ACC112 (cell line): ENCODE measurements around the gene MYCN.
"Not testable (repeated sequence)": the region's sequence is repeated elsewhere in the genome, so short reads cannot be mapped to it uniquely, and the experiment has no call there.

Experiments used
- H2AFZ ChIP-seq: fragments of 200-600 bp; sonication (generic); one replicate; pipeline ENCODE4 v1.6.0; 2017; ENCODE audit warnings: antibody characterized with exemption, low read length; ENCODE audit not compliant: unreplicated experiment
- H3K27ac ChIP-seq: fragments of 200-600 bp; sonication (generic); 2 replicates; pipeline ENCODE4 v1.5.1; 2014; ENCODE audit warnings: low read depth, mild to moderate bottlenecking, antibody characterized with exemption, low read length, moderate library complexity
- H3K27me3 ChIP-seq: fragments of 200-600 bp; sonication (generic); 2 replicates; pipeline ENCODE4 v1.6.1; 2014; ENCODE audit warnings: mild to moderate bottlenecking, antibody characterized with exemption, low read length, moderate library complexity, mixed read lengths; ENCODE audit not compliant: insufficient read depth
- H3K36me3 ChIP-seq: fragments of 200-600 bp; sonication (generic); 2 replicates; pipeline ENCODE4 v1.6.1; 2016; ENCODE audit warnings: mild to moderate bottlenecking, antibody characterized with exemption, low read length, moderate library complexity, mixed read lengths; ENCODE audit not compliant: insufficient read depth
- H3K4me1 ChIP-seq: fragments of 200-600 bp; sonication (generic); one replicate; pipeline ENCODE4 v1.6.1; 2016; ENCODE audit warnings: low read length, mixed read lengths; ENCODE audit not compliant: insufficient read depth, unreplicated experiment, control insufficient read depth
- H3K4me3 ChIP-seq: fragments of 200-600 bp; sonication (generic); 2 replicates; pipeline ENCODE4 v1.5.1; 2014; ENCODE audit warnings: mild to moderate bottlenecking, low read depth, low read length
- H3K79me2 ChIP-seq: fragments of 200-600 bp; sonication (generic); one replicate; pipeline ENCODE4 v1.6.0; 2016; ENCODE audit warnings: low read length; ENCODE audit not compliant: control insufficient read depth, unreplicated experiment, insufficient read depth

MYCN gene

DNA sequence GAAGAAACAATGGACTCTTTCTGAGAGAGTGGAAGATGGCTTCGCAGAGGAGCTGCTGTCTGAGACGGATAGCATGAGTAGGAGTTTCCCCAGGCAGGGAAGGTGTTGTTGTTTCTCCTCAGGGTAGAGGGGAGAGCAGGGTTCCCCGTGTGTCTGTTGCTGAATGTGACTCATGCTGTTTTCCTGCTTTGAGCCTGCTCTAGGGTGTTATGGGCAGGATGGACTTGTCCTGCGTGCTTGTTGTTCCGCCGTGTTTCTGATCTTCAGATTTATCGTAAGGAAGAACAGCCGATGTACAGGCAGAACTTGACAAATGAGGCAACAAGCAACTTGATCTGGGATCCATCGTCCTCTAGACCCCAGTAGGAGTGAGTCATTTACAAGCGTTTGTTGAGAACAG, 19.7 kb upstream of the MYCN start:
- Histone ChIP-seq H3K4me3 (no peak overlapping the region), H3K79me2 (no peaks in the 10 kb centered on the region), H3K4me1 (no peaks in the 10 kb centered on the region), H3K27me3 (no peaks in the 10 kb centered on the region), H2AFZ (no peak overlapping the region), H3K36me3 (no peaks in the 10 kb centered on the region), H3K27ac (no peak overlapping the region)

DNA sequence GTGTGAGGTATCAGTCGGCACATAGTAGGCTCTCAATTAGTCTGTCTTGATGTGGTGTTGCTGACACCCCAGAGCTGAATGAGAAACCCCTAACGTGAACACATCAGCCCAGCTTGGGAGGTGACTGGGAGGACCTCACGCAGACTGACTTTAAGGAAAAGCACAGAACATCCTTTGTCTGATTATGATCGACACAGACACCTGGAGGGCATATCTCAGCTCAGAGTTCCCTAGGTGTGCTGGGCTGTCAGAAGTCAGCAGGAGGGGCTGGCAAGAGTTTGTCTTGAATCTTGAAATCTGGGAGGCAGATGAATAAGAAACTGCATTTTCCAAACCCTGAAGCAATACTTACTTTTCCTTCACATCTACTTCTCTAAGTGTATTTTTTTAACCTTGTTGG, 16.8 kb upstream of the MYCN start:
- H3K79me2 ChIP-seq = no peaks in the 10 kb centered on the region
- no peak overlapping the region for H3K4me3 ChIP-seq
- H3K27ac ChIP-seq = no peak overlapping the region
- no peaks in the 10 kb centered on the region for H3K36me3 ChIP-seq
- H3K27me3 ChIP-seq = no peaks in the 10 kb centered on the region
- no peaks in the 10 kb centered on the region for H3K4me1 ChIP-seq
- H2AFZ ChIP-seq = no peak overlapping the region

DNA sequence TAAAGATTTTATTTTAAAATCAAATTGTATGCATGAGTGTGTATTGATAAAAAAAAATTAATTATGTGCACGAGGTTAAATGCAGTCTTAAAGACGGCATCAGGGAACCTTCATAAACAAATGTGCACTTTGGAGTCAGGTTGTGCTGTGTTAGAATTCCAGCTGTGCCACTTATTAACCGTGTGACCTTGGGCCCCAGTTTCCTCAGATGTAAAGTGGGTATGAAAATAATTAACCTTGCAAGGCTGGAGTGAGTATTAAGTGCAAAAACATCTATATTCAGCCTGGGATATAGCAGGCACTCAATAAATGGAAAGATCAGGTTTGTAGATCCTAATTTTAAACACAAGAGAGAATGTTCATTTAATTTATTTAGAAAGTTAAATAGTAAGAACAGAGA, 14.5 kb upstream of the MYCN start:
- no peak overlapping the region for H3K4me3 ChIP-seq
- no peaks in the 10 kb centered on the region for H3K79me2 ChIP-seq
- no peak overlapping the region for H2AFZ ChIP-seq
- no peaks in the 10 kb centered on the region for H3K27me3 ChIP-seq
- no peak overlapping the region for H3K27ac ChIP-seq
- H3K36me3 ChIP-seq = no peaks in the 10 kb centered on the region
- H3K4me1 ChIP-seq = no peaks in the 10 kb centered on the region

DNA sequence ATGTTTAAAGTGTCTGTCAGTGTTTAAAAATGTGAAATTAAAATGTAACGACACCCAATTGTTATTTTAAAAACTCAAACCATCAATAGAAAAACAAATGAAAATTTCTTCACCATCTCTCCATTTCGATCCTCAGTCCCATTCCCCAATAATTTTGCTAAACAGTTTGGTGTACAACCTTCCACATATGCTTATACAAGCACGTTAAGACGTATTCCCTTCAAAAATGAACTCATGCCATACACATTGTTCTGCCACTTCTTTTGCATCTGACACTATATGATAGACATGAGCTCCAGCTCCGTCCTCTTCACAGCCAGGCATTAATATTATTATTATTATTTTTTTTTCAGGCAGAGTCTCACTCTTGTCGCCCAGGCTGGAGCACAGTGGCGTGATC, 14.1 kb upstream of the MYCN start:
- Histone ChIP-seq H3K36me3 (no peaks in the 10 kb centered on the region), H3K79me2 (no peaks in the 10 kb centered on the region), H2AFZ (no peak overlapping the region), H3K4me3 (no peak overlapping the region), H3K4me1 (no peaks in the 10 kb centered on the region), H3K27ac (no peak overlapping the region), H3K27me3 (no peaks in the 10 kb centered on the region)

DNA sequence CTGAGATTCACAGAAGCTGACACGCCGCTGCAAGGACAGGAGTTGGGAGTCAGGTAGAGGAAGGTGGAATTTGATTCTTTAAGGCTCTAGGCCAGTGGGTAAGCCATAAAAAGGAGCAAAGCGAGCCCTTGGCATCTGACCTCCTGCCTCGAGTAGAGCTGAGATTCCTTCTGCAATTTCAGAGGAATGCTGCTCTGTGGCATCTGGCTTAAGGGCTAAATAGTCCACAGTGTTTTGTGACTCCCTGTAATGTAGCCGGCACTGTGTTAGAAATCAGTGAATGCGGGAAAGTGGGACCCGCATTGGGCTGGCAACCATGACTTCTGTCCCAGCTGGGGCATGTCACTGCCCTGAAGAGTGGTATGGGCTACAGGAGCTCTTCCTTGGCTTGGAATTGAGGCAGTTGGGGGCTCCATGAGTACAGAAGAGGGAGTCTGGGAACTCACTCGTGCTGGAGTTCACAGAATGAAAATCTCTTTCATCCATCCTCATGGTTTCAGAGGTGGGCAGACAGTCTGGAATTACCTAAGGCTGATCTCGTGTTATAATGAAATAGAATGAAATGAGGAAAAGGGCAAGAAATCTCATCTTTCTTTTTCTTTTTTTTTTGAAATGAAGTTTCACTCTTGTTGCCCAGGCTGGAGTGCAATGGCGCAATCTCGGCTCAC, 12.7 kb upstream of the MYCN start:
- H3K27me3 ChIP-seq = no peaks in the 10 kb centered on the region
- H3K36me3 ChIP-seq = no peaks in the 10 kb centered on the region
- H3K27ac ChIP-seq = no peak overlapping the region
- no peak overlapping the region for H2AFZ ChIP-seq
- H3K4me1 ChIP-seq = no peaks in the 10 kb centered on the region
- no peaks in the 10 kb centered on the region for H3K79me2 ChIP-seq
- H3K4me3 ChIP-seq = no peak overlapping the region

DNA sequence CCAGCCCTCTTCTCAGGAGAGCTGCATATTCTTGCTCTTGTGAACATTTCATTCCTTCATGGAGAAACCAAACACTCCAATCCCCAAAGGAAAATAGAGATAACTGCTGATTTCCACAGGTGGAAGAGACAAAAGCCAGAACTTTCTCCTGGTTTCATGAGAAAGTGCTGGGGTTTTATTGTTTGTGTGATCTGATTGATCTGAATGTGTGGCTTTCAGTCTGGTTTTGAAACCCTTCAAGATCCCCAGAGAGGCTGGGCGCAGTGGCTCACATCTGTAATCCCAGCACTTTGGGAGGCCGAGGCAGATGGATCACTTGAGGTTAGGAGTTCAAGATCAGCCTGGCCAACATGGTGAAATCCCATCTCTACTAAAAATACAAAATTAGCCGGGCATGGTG, 11.3 kb upstream of the MYCN start:
- H3K79me2 ChIP-seq, H3K4me3 ChIP-seq, H3K27ac ChIP-seq, H2AFZ ChIP-seq, H3K4me1 ChIP-seq, H3K36me3 ChIP-seq, H3K27me3 ChIP-seq: not testable (repeated sequence)

DNA sequence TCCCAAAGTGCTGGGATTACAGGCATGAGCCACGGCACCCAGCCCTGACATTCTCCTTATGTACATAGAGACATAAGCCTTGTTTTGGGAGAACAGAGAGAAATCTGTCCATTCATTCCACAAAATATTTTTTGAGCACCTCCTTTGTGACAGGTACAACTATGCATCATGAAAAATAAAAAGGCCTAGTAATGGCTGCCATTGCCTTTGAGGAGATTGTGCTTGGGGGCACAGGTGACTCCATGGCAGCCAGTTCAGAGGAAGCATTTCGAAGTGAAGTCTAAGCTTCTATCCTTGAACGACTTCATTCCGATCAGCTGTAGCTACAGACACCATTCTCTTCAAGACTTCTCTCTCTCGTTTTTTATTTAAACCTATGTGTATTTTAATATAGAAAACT, 10.5 kb upstream of the MYCN start:
- Histone ChIP-seq H3K27me3 (no peaks in the 10 kb centered on the region), H3K4me3 (no peak overlapping the region), H3K27ac (no peak overlapping the region), H3K79me2 (no peaks in the 10 kb centered on the region), H3K36me3 (no peaks in the 10 kb centered on the region), H2AFZ (no peak overlapping the region), H3K4me1 (no peaks in the 10 kb centered on the region)

DNA sequence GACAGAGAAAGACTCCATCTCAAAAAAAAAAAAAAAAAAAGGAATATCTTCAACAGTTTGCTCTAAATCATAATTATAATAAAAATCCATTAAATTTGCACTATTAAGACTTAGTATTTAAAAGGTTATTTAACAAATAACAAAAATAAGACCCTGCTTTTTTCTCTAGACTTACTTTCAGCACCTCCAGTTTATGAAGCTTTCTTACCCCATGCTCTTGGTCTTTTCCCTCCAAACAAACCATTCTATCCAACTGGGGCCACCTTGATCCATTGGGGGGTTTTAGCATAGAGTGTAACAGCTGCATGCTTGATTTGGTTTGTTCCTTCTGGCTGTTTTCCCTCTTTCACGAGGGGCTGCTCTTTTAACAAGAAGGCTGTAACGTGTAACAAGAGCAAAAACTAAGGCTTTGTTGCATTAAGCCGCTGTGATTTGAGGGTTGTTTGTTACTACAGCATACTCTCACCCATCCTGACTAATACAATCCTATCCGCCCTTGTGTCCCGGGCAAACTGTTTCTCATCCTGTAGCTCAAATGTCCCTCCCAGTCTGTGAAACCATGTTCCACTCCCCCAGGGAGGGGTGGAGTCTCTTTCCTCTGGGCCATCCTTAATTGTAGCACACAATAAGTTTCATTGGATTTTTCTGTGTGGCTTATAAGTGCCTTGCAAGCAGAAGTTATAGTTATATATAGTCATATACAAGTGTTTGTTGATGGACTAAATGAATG, 9.6 kb upstream of the MYCN start:
- Histone ChIP-seq H3K36me3 (no peaks in the 10 kb centered on the region), H3K4me1 (no peaks in the 10 kb centered on the region), H3K27ac (no peak overlapping the region), H2AFZ (no peak overlapping the region), H3K4me3 (no peak overlapping the region), H3K79me2 (no peaks in the 10 kb centered on the region), H3K27me3 (no peaks in the 10 kb centered on the region)

DNA sequence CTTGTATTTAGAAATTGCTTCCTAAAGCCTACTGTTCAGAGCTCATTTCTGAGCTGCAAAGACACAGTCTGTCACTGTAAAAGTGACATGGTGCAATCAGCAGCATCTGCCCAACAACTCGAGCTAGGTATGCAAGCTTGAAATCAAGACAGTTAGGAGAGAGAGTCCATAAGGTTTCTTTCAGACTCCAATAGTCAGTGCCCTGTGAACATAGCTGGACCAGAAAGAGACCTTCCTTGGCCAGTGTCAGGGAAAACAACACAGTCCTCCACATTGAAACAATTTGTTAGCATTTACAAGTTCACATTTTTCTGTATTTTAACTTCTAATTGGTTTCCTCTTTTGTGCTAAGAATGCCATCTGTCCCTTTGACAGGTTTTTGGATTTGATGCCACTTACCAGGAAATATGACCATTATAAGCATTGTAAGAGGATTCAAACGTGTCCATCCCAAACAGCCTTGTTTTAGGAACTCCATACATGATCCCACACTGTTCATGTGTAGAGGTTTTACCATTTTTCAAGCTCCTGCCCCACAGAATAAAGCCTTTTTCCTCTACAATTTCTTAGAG, 8.9 kb upstream of the MYCN start:
- Histone ChIP-seq H3K27me3 (no peaks in the 10 kb centered on the region), H2AFZ (no peak overlapping the region), H3K36me3 (no peaks in the 10 kb centered on the region), H3K4me1 (no peaks in the 10 kb centered on the region), H3K4me3 (no peak overlapping the region), H3K79me2 (no peaks in the 10 kb centered on the region), H3K27ac (no peak overlapping the region)

DNA sequence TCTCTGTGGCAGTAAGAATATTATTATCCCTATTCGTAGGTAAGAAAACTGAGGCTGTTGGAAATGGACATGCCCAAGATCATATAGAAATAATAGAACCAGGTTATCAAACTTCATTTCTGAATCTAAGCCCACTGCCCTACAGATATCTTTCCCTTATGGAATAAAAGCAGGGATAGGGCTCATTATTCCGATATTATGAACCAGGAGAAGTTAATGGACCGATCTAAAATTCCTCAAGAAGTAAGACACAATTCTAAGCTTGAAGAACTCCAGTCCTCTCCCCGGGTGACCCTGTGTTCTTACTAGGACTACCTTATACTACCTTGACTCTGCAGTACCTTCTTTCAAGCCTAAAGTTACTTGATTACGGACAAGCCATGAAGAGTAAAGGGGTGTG, 8.4 kb upstream of the MYCN start:
- no peaks in the 10 kb centered on the region for H3K36me3 ChIP-seq
- no peaks in the 10 kb centered on the region for H3K79me2 ChIP-seq
- H2AFZ ChIP-seq = no peak overlapping the region
- H3K27me3 ChIP-seq = no peaks in the 10 kb centered on the region
- no peaks in the 10 kb centered on the region for H3K4me1 ChIP-seq
- H3K27ac ChIP-seq = no peak overlapping the region
- no peak overlapping the region for H3K4me3 ChIP-seq
